RWPE2 (cell line): ENCODE measurements around the gene FLT1.

Source experiments
- ATAC-seq: fragments of 200-7000 bp; cut with Tn5 transposase; 3 replicates; pipeline ENCODE4 v1.9.1; 2021; ENCODE audit warnings: low read depth
- DNase-seq: peaks from one replicate; pipeline ENCODE4 v3.0.0-alpha.2; 2020; ENCODE audit warnings: low spot score
- H3K27ac ChIP-seq: fragments of 450-650 bp; 2 replicates; pipeline ENCODE4 v1.5.1; 2017; ENCODE audit warnings: mild to moderate bottlenecking; ENCODE audit not compliant: poor library complexity, severe bottlenecking
- H3K27me3 ChIP-seq: fragments of 250-450 bp; sonication (Bioruptor Pico); 2 replicates; pipeline ENCODE4 v1.5.1; 2021; ENCODE audit warnings: mild to moderate bottlenecking, moderate library complexity; ENCODE audit not compliant: insufficient read depth, poor library complexity, severe bottlenecking
- H3K36me3 ChIP-seq: fragments of 250-450 bp; sonication (Bioruptor Pico); 2 replicates; pipeline ENCODE4 v1.5.1; 2020; ENCODE audit warnings: low read depth, mild to moderate bottlenecking, moderate library complexity
- H3K4me1 ChIP-seq: fragments of 250-450 bp; sonication (Bioruptor Pico); 2 replicates; pipeline ENCODE4 v1.5.1; 2021; ENCODE audit warnings: mild to moderate bottlenecking, moderate library complexity; ENCODE audit not compliant: insufficient read depth, poor library complexity, severe bottlenecking
- H3K4me3 ChIP-seq: fragments of 250-450 bp; sonication (Bioruptor Pico); 2 replicates; pipeline ENCODE4 v1.5.1; 2021; ENCODE audit warnings: mild to moderate bottlenecking, moderate library complexity; ENCODE audit not compliant: severe bottlenecking
- H3K9me3 ChIP-seq: fragments of 250-450 bp; sonication (Bioruptor Pico); 2 replicates; pipeline ENCODE4 v1.5.1; 2021; ENCODE audit warnings: mild to moderate bottlenecking, moderate library complexity; ENCODE audit not compliant: severe bottlenecking
- CTCF ChIP-seq: fragments of 450-650 bp; IDR thresholded peaks from one replicate; pipeline ENCODE4 v1.5.1; 2017; ENCODE audit warnings: mild to moderate bottlenecking, moderate library complexity; ENCODE audit not compliant: poor library complexity, severe bottlenecking

The FLT1 gene

DNA sequence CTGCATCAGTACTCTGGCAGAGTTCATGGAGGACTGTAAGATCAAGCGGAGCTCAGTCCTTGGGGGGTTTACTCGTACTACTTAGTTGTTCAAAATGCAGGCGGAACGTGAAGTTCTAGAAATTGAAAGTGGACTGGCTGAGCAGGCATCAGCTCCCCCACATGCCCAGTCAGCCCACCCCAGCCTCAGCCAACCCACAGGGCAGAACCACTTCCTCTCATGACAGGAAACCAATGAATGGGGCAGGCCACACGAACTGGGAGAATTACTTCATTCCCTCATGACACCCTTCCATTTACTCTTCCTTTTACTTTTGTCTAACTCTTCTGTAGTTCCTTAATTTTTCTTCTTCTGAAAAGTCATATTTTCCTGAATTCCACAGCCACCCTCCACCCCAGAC lies 71.9 kb downstream of the FLT1 start:
- Histone ChIP-seq H3K27me3 (peaks cover 8% of the 10 kb centered on the region), H3K36me3 (no peaks in the 10 kb centered on the region), H3K4me3 (no peak overlapping the region), H3K27ac (no peak overlapping the region), H3K9me3 (no peaks in the 10 kb centered on the region), H3K4me1 (no peaks in the 10 kb centered on the region)
- ATAC-seq = no peak
- TF ChIP-seq CTCF = no peak
- no peak for DNase-seq

DNA sequence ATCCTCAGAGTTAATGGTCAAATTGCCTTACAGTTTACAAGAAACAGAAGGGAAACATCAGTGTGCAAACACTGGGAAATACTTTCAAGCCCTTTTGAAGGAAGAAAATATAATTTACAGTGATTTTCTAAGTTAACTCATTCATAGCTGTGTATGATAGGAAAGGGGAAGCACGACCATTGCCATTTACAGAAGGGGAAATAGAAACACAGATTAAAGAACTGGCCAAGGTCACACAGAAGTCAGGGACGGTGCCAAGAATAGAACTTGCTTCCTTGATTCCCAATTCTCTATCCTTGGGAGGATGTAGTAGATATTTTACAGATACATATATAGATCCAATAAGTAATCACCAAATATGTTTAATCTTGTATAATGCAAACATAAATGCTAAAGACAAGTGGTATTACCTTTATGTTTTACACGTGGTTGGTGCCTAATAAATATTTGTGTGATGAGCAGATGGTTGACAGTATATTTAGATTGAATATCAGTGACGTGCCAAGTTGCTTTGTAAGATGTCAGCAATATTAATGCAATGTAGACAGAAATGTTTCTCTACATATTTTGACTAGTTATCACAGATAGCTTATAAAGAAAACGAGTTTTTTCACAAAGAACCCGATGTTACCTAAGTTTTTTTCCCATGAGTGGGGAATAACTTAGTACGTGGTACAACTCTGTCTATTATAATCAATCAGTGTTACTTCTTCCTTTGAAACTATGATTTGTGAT lies 73.1 kb downstream of the FLT1 start:
- peaks cover 8% of the 10 kb centered on the region for H3K27me3 ChIP-seq
- TF ChIP-seq CTCF = no peak
- DNase-seq = no peak
- H3K9me3 ChIP-seq = no peaks in the 10 kb centered on the region
- H3K27ac ChIP-seq = no peak overlapping the region
- no peaks in the 10 kb centered on the region for H3K36me3 ChIP-seq
- no peak for ATAC-seq
- H3K4me3 ChIP-seq = no peak overlapping the region
- H3K4me1 ChIP-seq = no peaks in the 10 kb centered on the region

DNA sequence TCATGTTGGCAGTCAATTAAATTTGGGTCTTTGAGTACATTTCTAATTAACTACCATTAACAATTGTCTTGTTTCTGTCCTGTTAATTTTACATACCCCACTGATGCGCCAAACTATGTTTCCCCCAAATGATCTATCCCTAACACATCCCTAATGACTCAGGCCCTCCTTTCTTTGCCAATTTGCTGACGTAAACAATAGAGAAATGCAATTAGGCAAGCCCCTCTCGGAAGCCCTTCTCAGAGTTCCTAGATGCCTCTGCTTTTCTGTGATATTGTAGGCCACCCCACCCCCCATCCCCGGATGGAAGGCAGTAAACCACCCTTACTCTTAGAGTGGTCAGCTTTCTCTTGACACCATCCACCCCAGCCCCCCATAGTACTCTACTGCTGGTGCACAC lies 74.2 kb downstream of the FLT1 start:
- no peak for TF ChIP-seq CTCF
- Histone ChIP-seq H3K4me3 (no peak overlapping the region), H3K36me3 (no peaks in the 10 kb centered on the region), H3K4me1 (no peaks in the 10 kb centered on the region), H3K9me3 (no peaks in the 10 kb centered on the region), H3K27me3 (peaks cover 8% of the 10 kb centered on the region), H3K27ac (no peak overlapping the region)
- ATAC-seq (no peak), DNase-seq (no peak)

DNA sequence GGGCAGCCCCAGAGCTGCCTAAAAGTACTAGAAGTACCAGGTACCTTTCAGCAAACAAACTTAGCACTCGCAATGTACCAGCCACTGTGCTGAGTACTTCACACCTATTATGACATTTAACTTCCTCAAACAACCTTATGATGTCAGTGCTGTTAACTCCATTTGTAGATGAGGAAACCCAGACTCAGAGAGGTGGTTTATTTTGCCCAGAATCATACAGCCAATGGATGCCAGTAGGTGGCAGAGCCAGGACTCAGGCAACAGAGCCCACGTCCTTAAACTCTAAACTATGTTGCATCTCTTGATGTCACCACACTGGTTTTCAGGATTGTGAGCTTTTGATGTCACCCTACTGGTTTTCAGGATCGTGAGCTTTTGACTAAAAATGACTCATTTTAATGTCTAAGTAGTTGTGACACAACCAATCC lies 78.9 kb downstream of the FLT1 start:
- H3K27me3 ChIP-seq = no peaks in the 10 kb centered on the region

More for the DNA sequence above, 78.9 kb downstream of the FLT1 start:
- TF ChIP-seq CTCF = no peak
- H3K36me3 ChIP-seq = no peaks in the 10 kb centered on the region
- ATAC-seq (no peak), DNase-seq (no peak)
- no peaks in the 10 kb centered on the region for H3K9me3 ChIP-seq
- no peaks in the 10 kb centered on the region for H3K4me1 ChIP-seq
- no peak overlapping the region for H3K27ac ChIP-seq
- H3K4me3 ChIP-seq = no peak overlapping the region
